CD14-positive monocyte (primary cell): ENCODE measurements around the gene KIF3B. TPM values are rescaled to one million over a fixed set of nuclear protein-coding genes. Genes with fewer than 3 reads are reported as not detected.

Source experiments
- DNase-seq, 3 donors: peaks; one replicate each; pipeline ENCODE4 v3.0.0-alpha.2; 2011 to 2022
- H2AFZ ChIP-seq: 2 replicates; pipeline ENCODE4 v1.6.0; 2012; ENCODE audit warnings: mild to moderate bottlenecking, low read depth, low read length, inconsistent platforms; ENCODE audit not compliant: insufficient read depth, poor library complexity, severe bottlenecking
- H3K27ac ChIP-seq, 2 donors: 1 replicate in 1 of 2; 2 replicates in 1 of 2; pipeline ENCODE4 v1.5.1; 2012 to 2013; ENCODE audit warnings: low read length in 2 of 2, control low read depth in 1 of 2, inconsistent platforms in 1 of 2, low read depth in 1 of 2, mild to moderate bottlenecking in 1 of 2
- H3K27me3 ChIP-seq, 2 donors: one replicate each; pipeline versions ENCODE4 v1.6.0 to v1.6.1; 2011 to 2013; ENCODE audit warnings: low read length in 2 of 2; ENCODE audit not compliant: control insufficient read depth in 2 of 2, insufficient read depth in 2 of 2
- H3K36me3 ChIP-seq, 2 donors: replicated peaks in 1 of 2; 1 replicate in 1 of 2; 2 replicates in 1 of 2; pipeline versions ENCODE4 v1.5.1 to v1.6.1; 2012 to 2013; ENCODE audit warnings: low read length in 2 of 2, control low read depth in 1 of 2, inconsistent platforms in 1 of 2, mild to moderate bottlenecking in 1 of 2; ENCODE audit not compliant: insufficient read depth in 2 of 2, control insufficient read depth in 1 of 2
- H3K4me1 ChIP-seq, 2 donors: 1 replicate in 1 of 2; 2 replicates in 1 of 2; pipeline versions ENCODE4 v1.5.1 to v1.6.1; 2012 to 2013; ENCODE audit warnings: low read length in 2 of 2, control low read depth in 1 of 2, inconsistent platforms in 1 of 2, mild to moderate bottlenecking in 1 of 2, moderate library complexity in 1 of 2; ENCODE audit not compliant: insufficient read depth in 2 of 2, control insufficient read depth in 1 of 2
- H3K4me2 ChIP-seq: replicated peaks from 2 replicates; pipeline ENCODE3; 2012; ENCODE audit warnings: low read length, moderate library complexity, mild to moderate bottlenecking; ENCODE audit not compliant: poor library complexity, severe bottlenecking; ENCODE audit errors: extremely low read depth
- H3K4me3 ChIP-seq, 3 experiments: fragments of 200-600 bp in 1 of 3; sonication (generic) in 1 of 3; replicated peaks in 1 of 3; 1 replicate in 2 of 3; 2 replicates in 1 of 3; pipeline ENCODE4 v1.5.1; 2011 to 2013; ENCODE audit warnings: low read length in 3 of 3, mild to moderate bottlenecking in 3 of 3, control low read depth in 2 of 3, low read depth in 2 of 3, inconsistent platforms in 1 of 3, moderate library complexity in 1 of 3
- H3K79me2 ChIP-seq: 2 replicates; pipeline ENCODE4 v1.6.0; 2012; ENCODE audit warnings: mild to moderate bottlenecking, control low read depth, inconsistent platforms, low read length, moderate library complexity; ENCODE audit not compliant: insufficient read depth
- H3K9ac ChIP-seq: 2 replicates; pipeline ENCODE4 v1.6.0; 2017; ENCODE audit warnings: low read length, mild to moderate bottlenecking; ENCODE audit not compliant: insufficient read depth, poor library complexity, severe bottlenecking
- H3K9me3 ChIP-seq, 2 donors: replicated peaks in 1 of 2; 1 replicate in 1 of 2; 2 replicates in 1 of 2; pipeline versions ENCODE4 v1.5.1 to v1.6.1; 2012 to 2013; ENCODE audit warnings: low read length in 2 of 2, control low read depth in 1 of 2; ENCODE audit not compliant: control insufficient read depth in 1 of 2, insufficient read depth in 1 of 2
- H4K20me1 ChIP-seq: 2 replicates; pipeline ENCODE4 v1.6.0; 2012; ENCODE audit warnings: mild to moderate bottlenecking, low read length, control low read depth, moderate library complexity; ENCODE audit not compliant: insufficient read depth
- H3K27ac Mint-ChIP-seq, 7 donors: one replicate each; pipeline ENCODE4 v1.8.0; 2020; ENCODE audit warnings: mild to moderate bottlenecking in 7 of 7, mixed read lengths in 7 of 7, moderate library complexity in 6 of 7, inconsistent platforms in 2 of 7
- H3K27me3 Mint-ChIP-seq, 3 donors: one replicate each; pipeline ENCODE4 v1.8.0; 2021 to 2022; ENCODE audit warnings: low read depth in 3 of 3, mild to moderate bottlenecking in 3 of 3, mixed read lengths in 3 of 3, moderate library complexity in 3 of 3, inconsistent platforms in 1 of 3
- H3K36me3 Mint-ChIP-seq, 2 donors: one replicate each; pipeline ENCODE4 v1.8.0; 2020; ENCODE audit warnings: mixed read lengths in 2 of 2, inconsistent platforms in 1 of 2, mild to moderate bottlenecking in 1 of 2
- H3K4me1 Mint-ChIP-seq: one replicate; pipeline ENCODE4 v1.8.0; 2020; ENCODE audit warnings: mild to moderate bottlenecking, mixed read lengths
- H3K4me3 Mint-ChIP-seq, 2 donors: one replicate each; pipeline ENCODE4 v1.8.0; 2020; ENCODE audit warnings: mild to moderate bottlenecking in 2 of 2, mixed read lengths in 2 of 2, moderate library complexity in 1 of 2
- H3K9me3 Mint-ChIP-seq, 7 donors: one replicate each; pipeline ENCODE4 v1.8.0; 2020 to 2022; ENCODE audit warnings: mixed read lengths in 7 of 7, mild to moderate bottlenecking in 6 of 7, moderate library complexity in 6 of 7, inconsistent platforms in 2 of 7
- CTCF ChIP-seq: fragments of 200-600 bp; IDR thresholded peaks from one replicate; pipeline ENCODE4 v1.8.0; 2022; ENCODE audit warnings: antibody characterized with exemption, mild to moderate bottlenecking
- WGBS: methylation state at CpG from one replicate; pipeline ENCODE4 v1.1.5; 2013; ENCODE audit warnings: missing lambda C conversion rate; ENCODE audit not compliant: insufficient coverage; 5-methylcytosine and 5-hydroxymethylcytosine counted together
- intact Hi-C, 2 donors: fragments of 100-400 bp; cut with micrococcal nuclease; formaldehyde crosslinking; loops; one replicate each; pipeline versions ENCODE4 v1.15.0 to v1.15.1; 2023
- polyA plus RNA-seq, 3 donors: library from polyadenylated mRNA; depleted of rRNA in 1 of 3; unstranded in 2 of 3; stranded (reverse) in 1 of 3; fragments of 300-500 nt in 2 of 3; fragments of >200 nt in 1 of 3; fragmentation: Illumina TruSeq in 2 of 3; gene quantifications; 1 replicate in 2 of 3; 2 replicates in 1 of 3; pipeline ENCODE4 v1.2.3, GENCODE V29; 2012 to 2021

Gene KIF3B
- polyA plus RNA-seq, 3 donors = 1.5 to 7.5 (median 3.4) TPM

GRCh38 chr20:32352121-32352720 is 74.8 kb downstream of the KIF3B start:
- TF ChIP-seq CTCF = no peak
- Histone ChIP-seq H3K9ac (no peak overlapping the region), H3K4me3 (no peak overlapping the region), H3K79me2 (peaks cover under 1% of the 10 kb centered on the region), H2AFZ (no peak overlapping the region), H3K4me2 (no peak overlapping the region), H3K9me3 (no peaks in the 10 kb centered on the region), H3K27ac (no peak overlapping the region), H3K4me1 (peaks cover 20 to 23% of the 10 kb centered on the region in 2 donors), H3K27me3 (no peaks in the 10 kb centered on the region), H3K36me3 (no peaks in the 10 kb centered on the region), H4K20me1 (no peaks in the 10 kb centered on the region)
- peaks cover 0 to 7% (median 0%) of the 10 kb centered on the region in 3 donors for H3K27me3 Mint-ChIP-seq
- no peak for DNase-seq
- peaks cover 0 to 2% (median 0%) of the 10 kb centered on the region in 7 donors for H3K9me3 Mint-ChIP-seq
- intact Hi-C loops = no loop called here
- no peak overlapping the region for H3K4me3 Mint-ChIP-seq
- WGBS = 82% methylated on average over 2 of the region's 3 CpGs
- peaks cover 0 to 3% of the 10 kb centered on the region in 2 donors for H3K36me3 Mint-ChIP-seq
- H3K27ac Mint-ChIP-seq = no peak overlapping the region
- peaks cover 23% of the 10 kb centered on the region for H3K4me1 Mint-ChIP-seq

GRCh38 chr20:32353848-32354496 is 76.5 kb downstream of the KIF3B start:
- Histone ChIP-seq H3K4me2 (no peak overlapping the region), H3K79me2 (peaks cover 7% of the 10 kb centered on the region), H3K27me3 (no peaks in the 10 kb centered on the region), H3K4me1 (peaks cover 24 to 31% of the 10 kb centered on the region in 2 donors), H3K9me3 (no peaks in the 10 kb centered on the region), H3K27ac (no peak overlapping the region), H4K20me1 (peaks cover 2% of the 10 kb centered on the region), H3K36me3 (no peaks in the 10 kb centered on the region), H3K9ac (no peak overlapping the region), H3K4me3 (no peak overlapping the region), H2AFZ (no peak overlapping the region)
- H3K27ac Mint-ChIP-seq = no peak overlapping the region
- H3K36me3 Mint-ChIP-seq = peaks cover 0 to 3% of the 10 kb centered on the region in 2 donors
- no peak for TF ChIP-seq CTCF
- intact Hi-C loops = no loop called here
- no peak for DNase-seq
- 100% methylated on average over 1 of the region's 6 CpGs for WGBS
- peaks cover 0 to 2% (median 0%) of the 10 kb centered on the region in 7 donors for H3K9me3 Mint-ChIP-seq
- H3K4me3 Mint-ChIP-seq = no peak overlapping the region
- peaks cover 0 to 7% (median 0%) of the 10 kb centered on the region in 3 donors for H3K27me3 Mint-ChIP-seq
- peaks cover 26% of the 10 kb centered on the region for H3K4me1 Mint-ChIP-seq
